Mammary microvascular endothelial cell (primary cell): ENCODE results near the gene TRMT112. TPM values are rescaled to one million over a fixed set of nuclear protein-coding genes. Genes with fewer than 3 reads are reported as not detected.

Source experiments
- total RNA-seq: library from RNA; depleted of rRNA; stranded (reverse); fragments of >200 nt; gene quantifications from 2 replicates; pipeline ENCODE4 v1.2.3, GENCODE V29; 2015

TRMT112 gene
- total RNA-seq = 410 and 421 TPM in 2 replicates

DNA sequence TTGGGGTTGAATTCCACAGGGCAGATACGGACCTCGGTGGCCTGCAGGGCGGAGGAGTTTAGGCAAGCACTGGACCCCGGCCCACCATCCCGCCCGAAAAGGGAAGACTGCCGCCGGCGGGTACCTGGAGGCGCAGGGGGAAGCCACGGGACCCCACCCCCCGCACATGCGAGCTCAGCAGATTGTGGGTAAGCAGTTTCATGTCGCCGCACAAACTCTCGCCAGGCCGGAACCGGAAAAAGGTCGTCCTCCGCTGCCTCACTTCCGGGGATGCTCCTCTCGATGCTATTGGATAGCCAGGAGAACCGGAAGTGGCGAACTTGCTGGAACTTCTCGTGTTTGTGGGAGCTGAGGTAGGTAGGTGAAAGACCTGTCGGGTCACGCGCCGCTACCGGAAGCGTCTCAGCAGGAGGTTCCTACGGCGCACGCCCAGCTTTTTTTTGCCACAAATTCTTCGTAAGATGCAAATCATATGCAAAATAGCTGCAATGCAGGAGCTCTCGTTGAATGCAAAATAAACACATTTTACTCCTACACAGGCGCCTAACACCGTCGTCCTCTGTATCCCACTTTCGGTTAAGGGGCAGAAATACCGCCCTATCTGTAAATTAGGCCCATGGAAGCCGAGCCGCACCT is at the start of gene TRMT112:
TSS of gene TRMT112 (minus strand) at position 235 of the 636 bp plus-strand sequence. CDS start at position 202, 33 bp downstream.

GRCh38 chr11:64358907-64359711 is 41.8 kb upstream of the TRMT112 start, which contains the start of gene RPS6KA4:
Gene RPS6KA4, plus strand, starts transcription at chr11:64359162. Its CDS starts 74 bp downstream, at chr11:64359236.

GRCh38 chr11:64339754-64340408 is 22.5 kb upstream of the TRMT112 start, which contains the start of gene CCDC88B:
Gene CCDC88B, plus strand, starts transcription at chr11:64340204. Its CDS starts 63 bp downstream, at chr11:64340267.

DNA sequence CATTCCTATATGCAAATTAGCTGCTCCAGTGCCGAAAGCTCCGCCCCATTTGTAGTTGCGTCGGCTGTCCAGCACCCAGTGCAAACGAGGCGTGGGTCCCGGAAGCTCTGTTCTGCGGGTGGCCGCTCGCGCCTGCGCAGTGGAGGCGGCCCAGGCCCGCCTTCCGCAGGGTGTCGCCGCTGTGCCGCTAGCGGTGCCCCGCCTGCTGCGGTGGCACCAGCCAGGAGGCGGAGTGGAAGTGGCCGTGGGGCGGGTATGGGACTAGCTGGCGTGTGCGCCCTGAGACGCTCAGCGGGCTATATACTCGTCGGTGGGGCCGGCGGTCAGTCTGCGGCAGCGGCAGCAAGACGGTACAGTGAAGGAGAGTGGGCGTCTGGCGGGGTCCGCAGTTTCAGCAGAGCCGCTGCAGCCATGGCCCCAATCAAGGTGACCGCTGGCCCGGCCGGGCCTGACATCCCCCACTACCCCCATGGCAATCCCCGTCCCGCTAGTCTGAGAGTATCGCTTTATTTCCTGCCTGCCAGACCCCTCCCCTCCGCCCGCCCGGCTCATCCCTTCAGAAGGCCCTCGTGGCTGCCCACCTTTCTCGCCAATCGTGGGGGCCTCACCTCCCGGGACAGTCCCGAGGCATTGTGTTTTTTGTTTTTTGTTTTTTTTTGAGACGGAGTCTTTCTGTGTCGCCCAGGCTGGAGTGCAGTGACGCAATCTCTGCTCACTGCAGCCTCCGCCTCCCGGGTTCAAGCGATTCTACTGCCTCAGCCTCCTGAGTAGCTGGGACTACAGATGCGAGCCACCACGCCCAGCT is 804 bp upstream of the TRMT112 start, which contains the start of gene PRDX5:
TSS of gene PRDX5 (plus strand) at position 161 of the 805 bp plus-strand sequence. CDS start at position 256, 95 bp downstream.

DNA sequence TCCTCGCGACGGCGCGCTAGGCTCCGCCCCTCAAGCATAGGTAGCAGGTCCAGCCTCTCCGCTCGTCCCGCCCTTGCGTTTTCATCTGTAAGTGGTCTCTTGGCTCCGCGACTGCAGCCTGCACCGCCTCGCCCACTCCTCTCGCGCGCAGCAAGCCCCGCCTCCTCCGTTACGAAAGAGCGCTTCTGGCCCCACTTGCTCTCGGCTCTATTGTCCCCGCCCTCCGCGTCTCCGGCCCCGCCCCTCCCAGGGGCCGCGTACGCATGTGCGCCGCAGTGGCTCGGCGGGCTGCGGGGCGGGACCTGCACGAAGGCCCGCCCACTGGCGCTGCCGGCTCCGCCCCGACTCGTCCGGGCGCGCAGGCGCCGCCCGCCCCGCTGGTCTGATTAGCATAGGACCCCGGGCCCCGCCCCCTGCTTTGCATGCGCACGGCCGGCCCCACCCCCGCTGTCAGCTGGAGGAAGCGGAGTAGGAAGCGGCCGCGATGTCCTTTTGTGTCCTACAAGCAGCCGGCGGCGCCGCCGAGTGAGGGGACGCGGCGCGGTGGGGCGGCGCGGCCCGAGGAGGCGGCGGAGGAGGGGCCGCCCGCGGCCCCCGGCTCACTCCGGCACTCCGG is 12.2 kb downstream of the TRMT112 start, which contains the start of gene ESRRA:
TSS of gene ESRRA (plus strand) at position 450 of the 616 bp plus-strand sequence. CDS start 1,656 bp downstream, outside the sequence.

DNA sequence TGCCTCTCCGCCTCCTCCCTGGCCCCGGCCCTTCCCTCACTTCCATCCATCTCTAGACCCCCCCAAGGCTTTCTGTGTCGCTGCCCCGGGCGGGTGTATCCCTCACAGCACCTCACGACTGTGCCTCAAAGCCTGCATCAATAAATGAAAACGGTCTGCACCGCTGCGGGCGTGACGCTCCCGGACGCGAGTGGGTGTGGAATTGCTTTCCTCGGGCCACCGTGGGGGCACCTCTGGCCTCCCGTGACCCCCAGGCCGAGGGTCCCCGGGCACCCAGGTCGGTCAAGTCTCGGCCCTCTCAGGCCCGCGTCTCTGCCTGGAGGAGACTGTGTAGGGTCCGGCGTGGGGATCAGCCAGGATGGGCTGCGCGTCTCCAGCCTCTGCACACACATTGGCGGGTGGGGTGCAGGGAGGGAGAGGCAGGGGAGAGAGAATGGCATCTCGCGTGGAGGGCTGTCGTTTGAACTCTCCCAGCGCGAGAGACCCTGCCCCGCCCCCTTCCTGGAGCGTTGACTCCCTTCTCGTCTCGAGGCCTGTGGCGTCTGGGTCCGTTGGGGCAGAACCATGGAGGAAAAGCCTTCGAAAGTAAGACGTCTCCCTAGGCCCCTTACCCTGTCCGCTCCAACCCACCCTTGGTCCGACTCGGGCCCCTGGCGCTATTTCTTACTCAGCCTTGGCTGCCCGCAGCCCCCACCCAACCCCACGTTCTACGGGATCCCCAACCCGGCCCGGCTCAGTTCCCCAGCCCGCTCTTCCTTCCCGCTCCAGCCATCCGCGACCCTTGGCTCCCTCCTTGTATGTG is 17.3 kb downstream of the TRMT112 start, which contains the start of gene CATSPERZ:
TSS of gene CATSPERZ (plus strand) at position 512 of the 802 bp plus-strand sequence. CDS start at position 565, 53 bp downstream.

GRCh38 chr11:64291262-64291751 is 26.1 kb downstream of the TRMT112 start, which contains the start of gene KCNK4:
Gene KCNK4, plus strand, starts transcription at chr11:64291302. Its CDS starts 1,717 bp downstream, at chr11:64293019.

GRCh38 chr11:64284962-64285884 is 32.1 kb downstream of the TRMT112 start, which contains the start of gene GPR137:
Gene GPR137, plus strand, starts transcription at chr11:64285848. Its CDS starts 677 bp downstream, at chr11:64286525.

GRCh38 chr11:64284048-64284961 is 33.1 kb downstream of the TRMT112 start, which contains the start of gene BAD:
Gene BAD, minus strand, starts transcription at chr11:64284665. Its CDS starts 297 bp downstream, at chr11:64284368.

Other genes starting within 250 kb of the TRMT112 start
- gene MACROD1, start 151.4 kb downstream of the TRMT112 start, total RNA-seq = 10.5 and 17.9 TPM in 2 replicates
- gene STIP1, start 131.4 kb downstream of the TRMT112 start, total RNA-seq = 223 and 239 TPM in 2 replicates
- gene FERMT3, start 110.8 kb downstream of the TRMT112 start, total RNA-seq = 59.4 and 69.7 TPM in 2 replicates
- gene TRPT1, start 91.4 kb downstream of the TRMT112 start, total RNA-seq = 30.1 and 30.4 TPM in 2 replicates
- 58.7 and 61.6 TPM in 2 replicates for gene NUDT22, start 91.3 kb downstream of the TRMT112 start, total RNA-seq
- gene DNAJC4, start 87.0 kb downstream of the TRMT112 start, total RNA-seq = 6.5 and 9.0 TPM in 2 replicates
- gene VEGFB, start 83.0 kb downstream of the TRMT112 start, total RNA-seq = 31.6 and 40.1 TPM in 2 replicates
- 65.9 and 69.2 TPM in 2 replicates for gene FKBP2, start 76.5 kb downstream of the TRMT112 start, total RNA-seq
- 432 and 445 TPM in 2 replicates for gene PPP1R14B, start 70.6 kb downstream of the TRMT112 start, total RNA-seq
- 61.3 and 67.5 TPM in 2 replicates for gene PLCB3, start 66.0 kb downstream of the TRMT112 start, total RNA-seq
- 95.7 and 96.5 TPM in 2 replicates for gene BAD, start 32.9 kb downstream of the TRMT112 start, total RNA-seq
- gene GPR137, start 31.7 kb downstream of the TRMT112 start, total RNA-seq = 22.8 and 27.8 TPM in 2 replicates
- not detected in 2 replicates for gene KCNK4, start 26.3 kb downstream of the TRMT112 start, total RNA-seq
- gene CATSPERZ, start 17.2 kb downstream of the TRMT112 start, total RNA-seq = 0.15 TPM in 1 of 2 replicates, not detected in the other
- gene ESRRA, start 12.0 kb downstream of the TRMT112 start, total RNA-seq = 32.8 and 35.2 TPM in 2 replicates
- gene PRDX5, start 562 bp upstream of the TRMT112 start, total RNA-seq = 302 and 324 TPM in 2 replicates
- gene CCDC88B, start 22.6 kb upstream of the TRMT112 start, total RNA-seq = 2.9 and 3.5 TPM in 2 replicates
- 67.4 and 68.5 TPM in 2 replicates for gene RPS6KA4, start 41.6 kb upstream of the TRMT112 start, total RNA-seq
- not detected in 2 replicates for gene SLC22A11, start 238.4 kb upstream of the TRMT112 start, total RNA-seq